GM13977 (cell line): Measurements from ENCODE around the gene ENPEP.
"Not testable (repeated sequence)": the region's sequence is repeated elsewhere in the genome, so short reads cannot be mapped to it uniquely, and the experiment has no call there.

Source experiments
- DNase-seq: peaks from one replicate; pipeline ENCODE4 v3.0.0; 2012; ENCODE audit warnings: low spot score
- in situ Hi-C: fragments of 300-500 bp; cut with MboI; formaldehyde crosslinking; loops from one replicate; pipeline ENCODE4 v1.12.0; 2022; ENCODE audit warnings: low sequenced_read_pairs, low pct_unique_long_range_greater_than_20kb, mixed read lengths, inconsistent platforms; ENCODE audit not compliant: unreplicated experiment
- TF ChIP-seq, protein P1 (sequence below): IDR thresholded peaks from 2 replicates; pipeline ENCODE4 v1.5.1; 2012; ENCODE audit warnings: mild to moderate bottlenecking, control low read depth; ENCODE audit not compliant: insufficient read depth; ENCODE audit errors: extremely low read depth, missing control alignments

Gene ENPEP

DNA sequence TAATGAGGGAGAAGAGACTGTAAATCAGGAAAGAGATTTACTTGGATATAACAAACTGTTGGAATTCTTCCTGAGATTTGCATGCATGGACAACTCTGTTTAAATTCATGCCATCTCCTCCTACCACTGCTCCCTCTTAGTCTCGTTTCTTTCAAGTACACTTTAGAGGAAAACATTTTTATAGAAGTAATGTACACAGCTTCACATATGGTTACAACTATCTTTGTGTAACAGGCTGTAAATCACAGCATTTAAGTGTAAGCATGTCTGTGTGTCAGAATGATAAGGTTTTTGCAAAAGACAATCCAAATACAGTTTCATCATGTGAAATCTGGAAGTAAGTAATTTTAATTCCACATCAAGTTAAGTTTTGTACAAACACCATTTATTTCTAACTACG is 21.5 kb upstream of the ENPEP start:
- TF ChIP-seq, protein P1, sequence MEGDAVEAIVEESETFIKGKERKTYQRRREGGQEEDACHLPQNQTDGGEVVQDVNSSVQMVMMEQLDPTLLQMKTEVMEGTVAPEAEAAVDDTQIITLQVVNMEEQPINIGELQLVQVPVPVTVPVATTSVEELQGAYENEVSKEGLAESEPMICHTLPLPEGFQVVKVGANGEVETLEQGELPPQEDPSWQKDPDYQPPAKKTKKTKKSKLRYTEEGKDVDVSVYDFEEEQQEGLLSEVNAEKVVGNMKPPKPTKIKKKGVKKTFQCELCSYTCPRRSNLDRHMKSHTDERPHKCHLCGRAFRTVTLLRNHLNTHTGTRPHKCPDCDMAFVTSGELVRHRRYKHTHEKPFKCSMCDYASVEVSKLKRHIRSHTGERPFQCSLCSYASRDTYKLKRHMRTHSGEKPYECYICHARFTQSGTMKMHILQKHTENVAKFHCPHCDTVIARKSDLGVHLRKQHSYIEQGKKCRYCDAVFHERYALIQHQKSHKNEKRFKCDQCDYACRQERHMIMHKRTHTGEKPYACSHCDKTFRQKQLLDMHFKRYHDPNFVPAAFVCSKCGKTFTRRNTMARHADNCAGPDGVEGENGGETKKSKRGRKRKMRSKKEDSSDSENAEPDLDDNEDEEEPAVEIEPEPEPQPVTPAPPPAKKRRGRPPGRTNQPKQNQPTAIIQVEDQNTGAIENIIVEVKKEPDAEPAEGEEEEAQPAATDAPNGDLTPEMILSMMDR: no peak
- in situ Hi-C loops: no loop called here
- no peak for DNase-seq

DNA sequence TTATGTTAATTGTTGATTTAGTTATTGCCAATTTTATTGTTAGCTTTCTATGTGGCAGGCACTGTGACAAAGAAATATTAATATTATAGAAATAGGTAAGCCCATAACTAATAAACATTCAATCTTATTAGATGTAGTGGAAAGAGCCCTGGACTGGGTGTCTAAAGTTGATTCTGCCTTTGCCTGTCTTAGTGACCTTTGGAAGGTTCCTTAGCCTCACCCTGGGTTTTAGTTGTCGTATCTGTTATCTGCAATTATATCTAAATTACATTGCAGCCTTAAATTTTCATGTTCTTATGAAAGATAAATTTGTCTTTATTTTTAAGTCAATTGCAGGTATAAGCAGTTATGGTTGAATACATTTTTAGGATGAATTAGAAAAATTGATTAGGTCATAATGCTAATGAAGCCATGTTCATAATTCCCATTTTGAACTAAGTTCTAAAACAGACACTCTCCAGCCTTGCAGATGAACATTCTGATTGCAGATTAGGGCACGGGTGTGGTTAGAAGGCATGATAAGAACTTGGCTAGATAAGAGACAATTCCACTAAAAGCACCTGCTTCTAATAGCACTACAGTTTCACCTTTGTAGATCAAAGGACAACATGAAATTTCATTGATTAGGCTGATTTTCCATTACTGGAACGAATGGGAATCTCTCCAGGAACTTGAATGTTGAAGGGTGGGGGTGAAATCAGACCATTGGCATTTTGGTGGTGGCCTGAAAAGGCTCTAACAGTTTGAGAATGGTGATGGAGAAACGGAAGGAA is 17.3 kb upstream of the ENPEP start:
- no peak for DNase-seq
- TF ChIP-seq, protein P1: no peak
- in situ Hi-C loops: no loop called here

DNA sequence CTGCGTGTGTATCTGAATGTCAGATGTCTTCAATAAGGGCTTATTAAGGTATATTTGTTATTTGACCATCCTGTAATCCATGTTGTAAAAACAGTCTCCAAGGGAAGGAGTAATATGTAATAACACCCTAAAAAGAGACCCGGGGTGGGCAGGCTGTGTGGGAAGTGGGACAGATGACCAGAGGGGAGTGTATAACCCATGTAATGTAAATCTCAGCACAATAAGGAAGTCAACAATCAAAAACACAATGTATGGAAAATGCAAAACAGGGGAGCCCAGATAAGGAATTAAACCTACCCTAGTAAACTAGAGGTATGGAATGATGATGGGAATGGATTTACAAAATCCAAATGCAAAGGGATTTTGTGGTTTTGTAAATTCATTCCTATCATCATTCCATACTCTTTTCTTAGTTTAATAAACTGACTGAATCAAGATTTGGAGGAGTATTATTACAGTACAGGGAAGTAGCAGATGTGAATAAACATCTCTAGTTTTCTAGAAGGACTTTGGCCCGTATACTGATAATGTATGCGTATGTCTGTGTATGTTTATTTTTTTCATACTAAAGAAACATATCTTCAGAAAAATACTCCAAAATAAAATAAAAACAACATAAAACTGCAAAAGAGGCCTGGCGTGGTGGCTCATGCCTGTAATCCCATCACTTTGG is 15.7 kb upstream of the ENPEP start:
- no peak for DNase-seq
- in situ Hi-C loops: no loop called here
- TF ChIP-seq, protein P1: no peak

DNA sequence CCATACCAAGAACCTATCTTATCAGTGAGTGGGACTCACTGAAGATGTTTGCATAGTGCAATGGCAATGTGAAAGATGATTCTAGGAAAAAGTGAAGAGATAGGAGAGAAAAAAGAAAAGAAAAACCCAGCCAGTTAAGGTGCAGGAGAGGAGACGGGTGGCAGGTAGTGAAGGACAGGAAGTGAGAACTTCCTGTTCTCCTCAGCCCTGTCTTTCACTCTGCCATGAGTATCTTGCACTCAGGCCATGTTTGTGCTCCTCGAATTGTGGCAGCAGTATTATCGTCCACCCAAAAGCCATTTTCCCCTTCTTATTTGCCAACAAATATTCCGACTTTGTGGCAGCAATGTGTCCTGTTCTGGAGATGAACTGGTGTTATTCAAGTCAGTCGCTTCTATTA is 8.6 kb upstream of the ENPEP start:
- no peak for DNase-seq
- TF ChIP-seq, protein P1: no peak

DNA sequence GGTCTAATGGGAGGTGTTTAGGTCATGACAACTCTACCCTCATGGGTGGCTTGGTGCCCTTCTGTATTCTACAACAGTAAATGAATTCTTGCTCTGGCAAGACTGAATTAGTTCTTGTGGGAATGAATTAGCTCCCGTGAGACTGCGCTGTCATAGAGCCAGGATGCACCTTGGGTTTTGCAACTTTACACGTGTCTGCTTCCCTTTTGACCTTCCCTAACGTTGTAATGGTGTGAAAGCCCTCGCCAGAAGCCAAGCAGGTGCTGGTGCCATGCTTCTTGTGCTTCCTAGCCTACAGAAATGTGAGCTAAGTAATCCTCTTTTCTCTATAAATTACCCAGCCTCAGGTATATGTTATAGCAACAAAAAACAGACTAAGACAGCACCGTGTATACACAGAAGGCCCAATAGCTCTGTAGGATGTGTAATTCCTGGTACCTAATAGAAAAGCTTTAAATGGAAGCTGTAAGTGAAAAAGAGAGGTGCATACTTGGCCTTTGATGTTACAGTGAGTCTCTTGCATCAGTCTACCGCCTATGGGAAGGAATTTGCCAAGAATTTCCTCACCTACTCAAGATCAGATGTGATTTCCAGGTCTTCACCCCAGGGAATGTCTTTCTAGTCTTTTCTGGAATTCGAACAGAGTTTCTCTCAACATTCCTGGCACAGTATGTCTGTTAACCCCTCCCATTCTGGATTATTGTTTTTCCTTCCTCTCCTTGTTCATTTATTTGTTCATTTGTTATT is 3.2 kb upstream of the ENPEP start:
- TF ChIP-seq, protein P1: no peak
- no peak for DNase-seq
- in situ Hi-C loops: no loop called here

More for the DNA sequence above, 8.6 kb upstream of the ENPEP start:
- in situ Hi-C loops: no loop called here

DNA sequence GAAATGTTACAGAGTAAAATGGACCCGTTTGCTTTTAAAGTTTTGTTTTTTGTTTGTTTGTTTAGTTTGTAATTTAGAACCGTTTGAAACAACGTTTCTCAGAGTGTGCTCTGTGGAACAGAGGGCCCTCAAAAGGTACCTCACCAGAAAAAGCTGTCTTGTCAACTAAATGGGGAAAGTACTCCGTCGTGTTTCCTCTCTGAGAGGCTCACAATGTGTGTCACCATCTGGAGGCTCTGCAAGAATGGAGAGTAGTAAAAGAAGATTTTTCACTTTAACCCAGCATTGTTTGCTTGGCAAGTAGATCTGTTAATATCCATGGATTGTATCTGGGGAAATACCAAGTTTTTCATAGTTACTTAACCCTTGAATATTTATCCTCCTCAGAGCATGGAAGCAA is 1.5 kb upstream of the ENPEP start:
- TF ChIP-seq, protein P1: no peak
- in situ Hi-C loops: no loop called here
- DNase-seq: no peak

DNA sequence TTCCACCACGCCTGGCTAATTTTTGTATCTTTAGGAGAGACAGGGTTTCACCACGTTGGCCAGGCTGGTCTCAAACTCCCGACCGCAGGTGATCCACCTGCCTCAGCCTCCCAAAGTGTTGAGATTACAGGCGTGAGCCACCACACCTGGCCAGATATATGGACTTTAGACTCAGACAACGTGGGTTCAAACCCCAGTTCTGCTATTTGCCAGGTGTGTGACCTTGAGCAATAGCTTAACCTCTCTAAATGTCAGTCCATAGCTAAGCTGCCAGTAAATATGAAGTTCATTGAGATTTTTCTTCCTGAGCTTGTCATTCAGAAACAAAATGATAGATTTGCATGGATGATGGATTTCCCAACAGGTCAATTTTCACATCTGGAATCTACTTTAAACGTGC is 875 bp upstream of the ENPEP start:
- DNase-seq, in situ Hi-C loops: not testable (repeated sequence)
